ENCODE measurements around the gene TMEM217.

The TMEM217 gene

DNA sequence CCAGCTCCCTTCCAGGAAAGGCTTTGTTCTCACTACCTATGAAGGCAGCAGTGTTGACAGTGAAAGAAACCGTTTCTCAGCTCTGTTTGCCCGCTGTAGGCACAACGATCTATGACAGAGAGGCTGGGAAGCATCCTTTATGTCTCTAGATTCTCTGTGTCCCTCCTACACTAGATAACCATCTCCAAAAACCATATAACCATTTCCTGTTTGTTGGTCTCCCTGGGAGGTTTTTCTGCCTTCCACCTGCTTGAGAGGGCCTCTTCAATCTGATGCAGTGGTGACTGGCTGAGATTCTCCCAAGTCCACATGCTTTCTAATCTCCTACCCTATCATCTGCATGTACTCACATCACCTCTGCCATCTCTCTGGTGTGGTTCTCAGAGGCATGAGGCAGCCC lies 32.0 kb upstream of the TMEM217 start:
- Mint-ChIP-seq H3K4me1 (peaks cover 8% of the 10 kb centered on the region), H3K27me3 (ENCODE audit: low read depth) (no peaks in the 10 kb centered on the region), H3K9me3 (peaks cover 3% of the 10 kb centered on the region), H3K36me3 (ENCODE audit: low read depth) (peaks cover 72% of the 10 kb centered on the region), H3K4me3 (no peak overlapping the region), H3K27ac (no peak overlapping the region)
- TF ChIP-seq, protein P1, sequence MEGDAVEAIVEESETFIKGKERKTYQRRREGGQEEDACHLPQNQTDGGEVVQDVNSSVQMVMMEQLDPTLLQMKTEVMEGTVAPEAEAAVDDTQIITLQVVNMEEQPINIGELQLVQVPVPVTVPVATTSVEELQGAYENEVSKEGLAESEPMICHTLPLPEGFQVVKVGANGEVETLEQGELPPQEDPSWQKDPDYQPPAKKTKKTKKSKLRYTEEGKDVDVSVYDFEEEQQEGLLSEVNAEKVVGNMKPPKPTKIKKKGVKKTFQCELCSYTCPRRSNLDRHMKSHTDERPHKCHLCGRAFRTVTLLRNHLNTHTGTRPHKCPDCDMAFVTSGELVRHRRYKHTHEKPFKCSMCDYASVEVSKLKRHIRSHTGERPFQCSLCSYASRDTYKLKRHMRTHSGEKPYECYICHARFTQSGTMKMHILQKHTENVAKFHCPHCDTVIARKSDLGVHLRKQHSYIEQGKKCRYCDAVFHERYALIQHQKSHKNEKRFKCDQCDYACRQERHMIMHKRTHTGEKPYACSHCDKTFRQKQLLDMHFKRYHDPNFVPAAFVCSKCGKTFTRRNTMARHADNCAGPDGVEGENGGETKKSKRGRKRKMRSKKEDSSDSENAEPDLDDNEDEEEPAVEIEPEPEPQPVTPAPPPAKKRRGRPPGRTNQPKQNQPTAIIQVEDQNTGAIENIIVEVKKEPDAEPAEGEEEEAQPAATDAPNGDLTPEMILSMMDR (IDR thresholded peaks at IDR 0.05; ENCODE audit: unreplicated experiment in 3 of 3), result no peak

DNA sequence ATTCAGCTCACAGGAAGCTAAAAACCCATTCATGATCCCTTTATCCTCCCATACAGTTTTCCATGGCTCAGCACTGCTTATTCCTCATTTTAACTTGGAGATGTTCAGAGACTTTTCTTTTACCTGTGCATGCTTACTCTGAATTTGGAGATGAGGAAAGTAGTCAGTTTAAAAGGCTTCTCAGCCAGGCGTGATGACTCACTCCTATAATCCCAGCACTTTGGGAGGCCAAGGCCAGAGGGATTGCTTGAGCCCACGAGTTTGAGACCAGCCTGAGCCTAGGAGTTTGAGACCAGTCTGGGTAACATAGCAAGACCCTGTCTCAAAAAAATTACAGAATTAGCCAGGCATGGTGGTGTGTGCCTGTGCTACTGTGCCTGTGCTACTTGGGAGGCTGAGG lies 30.3 kb upstream of the TMEM217 start:
- H3K4me1 Mint-ChIP-seq, result peaks cover 12% of the 10 kb centered on the region
- no peak overlapping the region for H3K4me3 Mint-ChIP-seq
- no peaks in the 10 kb centered on the region for H3K27me3 Mint-ChIP-seq (ENCODE audit: low read depth)
- TF ChIP-seq, protein P1 (IDR thresholded peaks at IDR 0.05; ENCODE audit: unreplicated experiment in 3 of 3), result no peak
- no peak overlapping the region for H3K27ac Mint-ChIP-seq
- no peaks in the 10 kb centered on the region for H3K9me3 Mint-ChIP-seq
- peaks cover 73% of the 10 kb centered on the region for H3K36me3 Mint-ChIP-seq (ENCODE audit: low read depth)

DNA sequence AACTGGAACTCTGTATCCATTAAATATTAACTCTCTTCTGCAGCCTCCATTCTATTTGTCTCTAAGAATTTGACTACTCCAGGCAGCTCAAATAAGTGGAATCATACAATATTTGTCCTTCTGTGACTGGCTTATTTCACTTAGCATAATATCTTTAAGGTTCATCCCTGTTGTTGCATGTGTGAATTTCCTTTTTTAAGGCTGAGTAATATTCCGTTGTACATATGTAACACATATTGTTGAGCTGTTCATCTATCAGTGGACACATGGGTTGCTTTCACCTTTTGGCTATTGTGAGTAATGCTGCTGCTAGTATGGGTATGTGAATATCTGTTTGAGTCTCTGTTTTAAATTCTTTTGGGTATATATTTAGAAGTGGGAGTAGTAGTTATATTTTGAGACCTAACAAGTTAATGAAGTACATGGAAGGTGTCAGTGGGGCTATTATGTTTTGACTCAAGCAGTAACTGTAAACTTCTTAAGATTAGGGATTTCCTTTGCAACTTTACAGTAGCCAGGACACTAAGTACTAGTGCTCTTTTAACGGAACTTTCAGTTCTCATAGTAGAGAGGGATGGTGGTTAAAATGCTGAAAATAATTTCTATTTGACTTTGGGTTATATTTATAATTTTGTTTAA lies 29.7 kb upstream of the TMEM217 start:
- no peaks in the 10 kb centered on the region for H3K9me3 Mint-ChIP-seq
- H3K4me3 Mint-ChIP-seq, result no peak overlapping the region
- H3K36me3 Mint-ChIP-seq (ENCODE audit: low read depth), result peaks cover 76% of the 10 kb centered on the region
- TF ChIP-seq, protein P1 (IDR thresholded peaks at IDR 0.05; ENCODE audit: unreplicated experiment in 3 of 3), result no peak
- H3K27me3 Mint-ChIP-seq (ENCODE audit: low read depth), result no peaks in the 10 kb centered on the region
- no peak overlapping the region for H3K27ac Mint-ChIP-seq
- H3K4me1 Mint-ChIP-seq, result peaks cover 17% of the 10 kb centered on the region

DNA sequence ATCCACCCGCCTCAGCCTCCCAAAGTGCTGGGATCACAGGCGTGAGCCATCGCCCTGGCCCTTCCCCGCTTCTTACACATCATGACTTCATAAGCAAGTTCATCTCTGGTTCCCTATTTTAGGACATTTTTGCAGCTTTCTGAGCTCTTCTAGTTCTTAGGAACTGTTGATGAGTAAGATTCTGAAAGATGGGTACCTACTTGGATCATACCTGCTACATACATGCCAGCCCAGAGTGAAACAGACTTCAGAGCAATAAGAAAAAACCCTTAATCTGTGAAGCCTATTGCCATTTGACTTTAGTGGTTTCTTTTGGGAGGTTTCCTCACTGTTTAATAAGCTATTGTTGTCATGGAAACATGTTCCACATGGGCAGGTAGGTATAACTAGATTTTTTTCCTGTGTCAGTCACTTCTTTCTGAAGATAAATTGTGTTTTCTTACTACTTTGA lies 27.9 kb upstream of the TMEM217 start:
- Mint-ChIP-seq H3K36me3 (ENCODE audit: low read depth) (peaks cover 68% of the 10 kb centered on the region), H3K4me1 (peaks cover 29% of the 10 kb centered on the region), H3K27me3 (ENCODE audit: low read depth) (no peaks in the 10 kb centered on the region), H3K4me3 (no peak overlapping the region), H3K27ac (no peak overlapping the region), H3K9me3 (no peaks in the 10 kb centered on the region)
- TF ChIP-seq, protein P1 (IDR thresholded peaks at IDR 0.05; ENCODE audit: unreplicated experiment in 3 of 3), result no peak

DNA sequence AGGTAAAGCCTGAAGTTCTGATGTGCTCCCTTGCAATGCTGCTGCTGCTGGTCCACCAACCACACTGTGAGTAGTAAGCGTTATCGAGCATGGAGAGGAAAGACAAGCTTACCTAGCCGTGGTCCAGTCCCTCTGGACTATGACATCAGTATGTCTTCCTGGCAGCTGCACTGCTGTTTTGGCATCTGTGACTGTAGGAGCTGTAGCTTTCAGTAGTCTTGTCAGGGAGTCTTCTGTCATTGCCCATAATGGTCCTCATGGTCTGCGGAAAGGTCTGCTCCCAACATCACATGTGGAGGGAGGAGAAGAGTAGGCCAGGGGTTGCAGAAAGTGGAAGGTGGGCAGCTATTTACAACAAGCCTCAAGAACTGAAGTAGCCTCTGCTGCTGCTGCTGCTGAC lies 26.8 kb upstream of the TMEM217 start:
- Mint-ChIP-seq H3K27me3 (ENCODE audit: low read depth) (no peaks in the 10 kb centered on the region), H3K4me3 (no peak overlapping the region), H3K27ac (peak overlapping the region in 1 of 3 experiments; percentile 88), H3K9me3 (no peaks in the 10 kb centered on the region), H3K36me3 (ENCODE audit: low read depth) (peaks cover 74% of the 10 kb centered on the region), H3K4me1 (peaks cover 40% of the 10 kb centered on the region)
- TF ChIP-seq, protein P1 (IDR thresholded peaks at IDR 0.05; ENCODE audit: unreplicated experiment in 3 of 3), result no peak

DNA sequence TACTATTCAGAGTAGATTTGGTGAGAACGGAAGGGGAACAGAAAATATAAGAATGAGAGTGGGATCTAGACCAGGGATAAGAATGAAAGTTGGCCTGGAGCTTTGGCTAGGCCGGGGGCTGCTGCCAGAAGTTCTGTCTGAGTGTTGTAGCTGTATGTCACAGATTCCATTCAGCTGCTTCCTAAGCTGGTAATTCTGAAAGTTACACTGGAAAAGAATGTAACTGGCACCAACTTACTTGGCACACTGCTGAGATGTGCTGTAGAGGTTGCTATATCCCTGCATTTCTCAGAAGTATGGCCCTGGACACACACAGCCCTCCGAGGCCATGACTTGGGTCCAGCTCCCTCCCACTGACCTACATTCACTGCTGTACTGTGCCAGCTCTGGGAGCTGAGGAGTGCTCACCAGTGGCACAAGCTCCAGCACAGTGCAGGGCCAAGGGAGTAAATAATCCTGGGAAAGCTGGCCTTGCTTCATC lies 25.8 kb upstream of the TMEM217 start:
- peaks cover 44% of the 10 kb centered on the region for H3K4me1 Mint-ChIP-seq
- H3K9me3 Mint-ChIP-seq, result no peaks in the 10 kb centered on the region
- peaks cover 70% of the 10 kb centered on the region for H3K36me3 Mint-ChIP-seq (ENCODE audit: low read depth)
- TF ChIP-seq, protein P1 (IDR thresholded peaks at IDR 0.05; ENCODE audit: unreplicated experiment in 3 of 3), result no peak
- no peaks in the 10 kb centered on the region for H3K27me3 Mint-ChIP-seq (ENCODE audit: low read depth)
- peak overlapping the region in 1 of 3 experiments; percentile 4 for H3K4me3 Mint-ChIP-seq
- H3K27ac Mint-ChIP-seq, result peak overlapping the region in 2 of 3 experiments; percentile 71 to 88
